Skeletal muscle satellite cell (primary cell): Measurements from ENCODE around the gene SCAF8.
"Not testable (repeated sequence)": the region's sequence is repeated elsewhere in the genome, so short reads cannot be mapped to it uniquely, and the experiment has no call there.

Experiments
- H3K27me3 ChIP-seq: 2 replicates; pipeline ENCODE4 v1.7.0; 2013; ENCODE audit warnings: low read length; ENCODE audit not compliant: control insufficient read depth, insufficient read depth
- H3K36me3 ChIP-seq: 2 replicates; pipeline ENCODE4 v1.7.0; 2013; ENCODE audit warnings: mild to moderate bottlenecking, control low read depth, low read length; ENCODE audit not compliant: insufficient read depth
- H3K4me1 ChIP-seq: 2 replicates; pipeline ENCODE4 v1.7.0; 2013; ENCODE audit warnings: low read length; ENCODE audit not compliant: control insufficient read depth, insufficient read depth
- H3K4me2 ChIP-seq: 2 replicates; pipeline ENCODE4 v1.7.0; 2013; ENCODE audit warnings: mild to moderate bottlenecking, low read length
- H3K4me3 ChIP-seq: 2 replicates; pipeline ENCODE4 v1.7.0; 2013; ENCODE audit warnings: low read length
- H3K9ac ChIP-seq: 2 replicates; pipeline ENCODE4 v1.7.0; 2013; ENCODE audit warnings: mild to moderate bottlenecking, low read depth, low read length, moderate library complexity
- H3K9me3 ChIP-seq: replicated peaks from 2 replicates; pipeline ENCODE4 v1.7.0; 2013; ENCODE audit warnings: mild to moderate bottlenecking, control low read depth, low read length

Gene SCAF8

GRCh38 chr6:154786144-154786868, 53.1 kb downstream of the SCAF8 start:
- Histone ChIP-seq H3K4me2 (no peak overlapping the region), H3K4me3 (no peak overlapping the region), H3K4me1 (peaks cover 7% of the 10 kb centered on the region), H3K9me3 (no peaks in the 10 kb centered on the region), H3K27me3 (no peaks in the 10 kb centered on the region), H3K36me3 (peaks cover 7% of the 10 kb centered on the region), H3K9ac (no peak overlapping the region)

GRCh38 chr6:154791556-154792317, 58.5 kb downstream of the SCAF8 start:
- H3K4me1 ChIP-seq = peaks cover 25% of the 10 kb centered on the region
- no peak overlapping the region for H3K4me3 ChIP-seq
- H3K36me3 ChIP-seq = peaks cover 12% of the 10 kb centered on the region
- H3K9me3 ChIP-seq = no peaks in the 10 kb centered on the region
- no peaks in the 10 kb centered on the region for H3K27me3 ChIP-seq
- peak overlapping the region; percentile 22 for H3K9ac ChIP-seq
- H3K4me2 ChIP-seq = peak overlapping the region; percentile 40

- Histone ChIP-seq H3K27me3 (no peaks in the 10 kb centered on the region), H3K4me2 (peak overlapping the region; percentile 40), H3K9ac (no peak overlapping the region), H3K4me1 (peaks cover 25% of the 10 kb centered on the region), H3K36me3 (peaks cover 12% of the 10 kb centered on the region), H3K9me3 (no peaks in the 10 kb centered on the region), H3K4me3 (no peak overlapping the region)
These were observed 59.1 kb downstream of the SCAF8 start for GRCh38 chr6:154792325-154792724.

- Histone ChIP-seq H3K9ac (no peak overlapping the region), H3K36me3 (peaks cover 12% of the 10 kb centered on the region), H3K4me3 (no peak overlapping the region), H3K4me2 (peak overlapping the region; percentile 40), H3K9me3 (no peaks in the 10 kb centered on the region), H3K27me3 (no peaks in the 10 kb centered on the region), H3K4me1 (peaks cover 25% of the 10 kb centered on the region)
These were observed 59.5 kb downstream of the SCAF8 start for GRCh38 chr6:154792761-154793160.

GRCh38 chr6:154796484-154796883, 63.3 kb downstream of the SCAF8 start:
- peaks cover 16% of the 10 kb centered on the region for H3K4me1 ChIP-seq
- H3K9me3 ChIP-seq = no peaks in the 10 kb centered on the region
- H3K4me3 ChIP-seq = no peak overlapping the region
- H3K4me2 ChIP-seq = no peak overlapping the region
- H3K9ac ChIP-seq = no peak overlapping the region
- no peaks in the 10 kb centered on the region for H3K27me3 ChIP-seq
- peaks cover 12% of the 10 kb centered on the region for H3K36me3 ChIP-seq

- Histone ChIP-seq H3K4me2 (no peak overlapping the region), H3K9ac (no peak overlapping the region), H3K4me3 (no peak overlapping the region), H3K4me1 (peaks cover 3% of the 10 kb centered on the region), H3K9me3 (no peaks in the 10 kb centered on the region), H3K27me3 (no peaks in the 10 kb centered on the region), H3K36me3 (peaks cover 12% of the 10 kb centered on the region)
These were observed 64.6 kb downstream of the SCAF8 start for GRCh38 chr6:154797857-154798256.

- Histone ChIP-seq H3K9ac (no peak overlapping the region), H3K27me3 (no peaks in the 10 kb centered on the region), H3K4me2 (no peak overlapping the region), H3K4me1 (no peaks in the 10 kb centered on the region), H3K36me3 (peaks cover 16% of the 10 kb centered on the region), H3K9me3 (no peaks in the 10 kb centered on the region), H3K4me3 (no peak overlapping the region)
These were observed 67.1 kb downstream of the SCAF8 start for GRCh38 chr6:154800338-154800737.

GRCh38 chr6:154805288-154805911, 72.2 kb downstream of the SCAF8 start:
- Histone ChIP-seq H3K9ac (no peak overlapping the region), H3K4me2 (no peak overlapping the region), H3K4me3 (no peak overlapping the region), H3K27me3 (no peaks in the 10 kb centered on the region), H3K4me1 (peaks cover 11% of the 10 kb centered on the region), H3K36me3 (peaks cover 54% of the 10 kb centered on the region), H3K9me3 (no peaks in the 10 kb centered on the region)

- Histone ChIP-seq H3K27me3 (no peaks in the 10 kb centered on the region), H3K4me1 (peaks cover 11% of the 10 kb centered on the region), H3K36me3 (peaks cover 65% of the 10 kb centered on the region), H3K9me3 (no peaks in the 10 kb centered on the region), H3K4me2 (no peak overlapping the region), H3K4me3 (no peak overlapping the region), H3K9ac (peak overlapping the region; percentile 21)
These were observed 73.6 kb downstream of the SCAF8 start for GRCh38 chr6:154806804-154807203.

- Histone ChIP-seq H3K4me1 (peaks cover 22% of the 10 kb centered on the region), H3K36me3 (peaks cover 69% of the 10 kb centered on the region)
- H3K4me2 ChIP-seq, H3K27me3 ChIP-seq, H3K9me3 ChIP-seq, H3K9ac ChIP-seq, H3K4me3 ChIP-seq: not testable (repeated sequence)
These were observed 78.4 kb downstream of the SCAF8 start for GRCh38 chr6:154811663-154812062.

- no peak overlapping the region for H3K4me3 ChIP-seq
- no peaks in the 10 kb centered on the region for H3K9me3 ChIP-seq
- H3K27me3 ChIP-seq = no peaks in the 10 kb centered on the region
- H3K4me2 ChIP-seq = no peak overlapping the region
- H3K9ac ChIP-seq = no peak overlapping the region
- peaks cover 67% of the 10 kb centered on the region for H3K36me3 ChIP-seq
- H3K4me1 ChIP-seq = peaks cover 25% of the 10 kb centered on the region
These were observed 80.8 kb downstream of the SCAF8 start for GRCh38 chr6:154814063-154814462.
